DMS53 (cell line): ENCODE measurements around the gene CLCF1.
"Not testable (repeated sequence)": the region's sequence is repeated elsewhere in the genome, so short reads cannot be mapped to it uniquely, and the experiment has no call there.

ENCODE experiments used
- DNase-seq: peaks from one replicate; lab custom pipeline; 2025; lab: John Stamatoyannopoulos, UW

CLCF1 gene

DNA sequence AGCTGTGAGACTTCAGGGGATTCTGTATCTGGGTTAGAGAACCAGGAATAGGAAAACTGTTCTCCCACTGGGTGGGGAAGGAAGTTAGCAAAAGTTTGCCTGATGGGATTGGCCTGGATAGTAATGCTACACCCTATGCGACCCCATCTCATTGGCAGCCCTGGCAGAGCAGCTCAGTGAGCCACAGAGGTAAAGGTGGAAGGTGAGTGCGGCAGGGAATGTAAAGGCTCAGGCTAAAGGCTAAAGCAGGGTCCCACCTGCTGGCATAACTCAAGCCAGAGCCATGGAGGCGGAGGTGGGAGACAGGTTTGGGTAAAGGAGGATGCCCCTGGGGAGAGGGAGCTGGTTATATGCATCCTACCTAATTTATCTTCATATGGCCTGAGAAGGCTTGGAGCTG, 51.3 kb downstream of the CLCF1 start:
- DNase-seq = no peak

DNA sequence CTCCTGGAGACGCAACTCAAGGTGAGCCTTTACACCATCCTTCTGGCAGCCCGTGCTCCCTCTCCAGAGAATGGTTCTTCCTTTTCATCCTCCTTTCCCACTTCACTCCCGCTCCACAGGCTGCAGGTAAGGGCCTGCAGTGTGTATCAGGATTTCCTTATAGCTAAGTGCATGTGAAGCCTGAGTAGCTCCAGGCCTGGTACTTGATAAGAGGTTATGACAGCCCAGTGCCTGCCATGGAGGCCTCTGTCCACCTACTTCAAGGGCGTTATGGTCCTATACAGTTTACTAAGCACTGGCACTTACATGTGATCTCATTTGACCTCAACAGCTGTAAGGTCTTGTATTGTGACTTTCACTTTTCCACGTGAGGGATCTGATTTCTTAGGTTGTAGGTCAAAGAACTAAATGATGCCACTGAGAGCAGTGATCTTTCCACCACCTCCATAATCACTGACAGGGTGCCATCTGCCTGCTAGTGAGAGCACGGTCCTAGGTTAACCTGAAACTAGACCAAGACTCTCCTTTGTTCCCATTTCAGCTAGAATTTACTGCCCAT, 52.0 kb downstream of the CLCF1 start:
- DNase-seq = no peak

DNA sequence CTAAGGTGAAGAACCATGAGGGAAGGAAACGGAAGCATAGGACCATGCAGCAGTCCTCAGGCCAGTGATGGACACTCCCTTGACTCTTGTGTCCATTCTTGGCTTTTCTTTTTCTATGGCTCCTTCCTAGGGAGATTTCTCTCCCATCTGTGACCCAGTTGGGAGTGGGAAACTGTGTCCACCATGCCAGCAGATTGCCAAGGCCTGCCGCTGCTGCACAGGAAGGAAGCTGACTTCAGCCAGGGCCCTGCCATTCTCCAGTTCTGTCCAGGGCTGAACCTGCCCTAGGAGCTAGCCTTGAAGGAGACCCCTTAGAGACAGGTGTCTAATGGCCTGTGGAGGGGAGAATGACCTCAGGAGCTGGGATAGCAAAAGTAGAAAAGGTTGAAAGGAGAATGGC, 52.7 kb downstream of the CLCF1 start:
- no peak for DNase-seq

DNA sequence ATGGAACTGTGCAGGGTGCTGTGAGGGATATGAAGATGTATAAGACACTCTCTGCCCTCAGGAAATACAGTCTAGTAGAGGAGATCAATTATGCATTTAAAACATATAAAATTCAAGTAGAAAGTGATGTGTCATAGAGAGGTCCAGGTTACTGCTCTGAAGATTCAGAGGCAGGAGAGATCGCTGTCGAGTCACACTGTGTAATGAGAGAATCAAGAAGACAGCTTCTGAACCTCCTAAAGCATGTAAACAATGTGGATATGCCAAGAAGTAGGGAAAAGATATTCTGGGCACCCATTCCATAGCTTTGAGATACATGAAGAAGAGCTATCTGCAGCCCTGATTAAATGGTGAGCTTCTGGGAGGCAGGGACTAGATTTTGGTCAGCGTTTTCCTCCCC, 53.4 kb downstream of the CLCF1 start:
- no peak for DNase-seq

DNA sequence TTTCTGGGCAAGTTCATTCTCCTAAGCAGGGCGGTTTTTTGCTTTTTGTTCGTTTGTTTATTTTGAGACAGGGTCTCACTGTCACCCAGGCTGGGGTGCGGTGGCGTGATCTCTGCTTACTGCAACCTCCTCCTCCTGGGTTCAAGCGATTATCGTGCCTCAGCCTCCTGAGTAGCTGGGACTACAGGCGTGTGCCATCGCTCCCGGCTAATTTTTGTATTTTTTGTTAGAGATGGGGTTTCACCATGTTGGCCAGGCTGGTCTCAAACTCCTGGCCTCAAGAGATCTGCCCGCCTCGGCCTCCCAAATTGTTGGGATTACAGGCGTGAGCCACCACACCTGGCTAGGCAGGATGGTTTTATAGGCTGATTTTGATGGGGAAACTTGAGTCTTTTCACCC, 54.5 kb downstream of the CLCF1 start:
- not testable (repeated sequence) for DNase-seq

DNA sequence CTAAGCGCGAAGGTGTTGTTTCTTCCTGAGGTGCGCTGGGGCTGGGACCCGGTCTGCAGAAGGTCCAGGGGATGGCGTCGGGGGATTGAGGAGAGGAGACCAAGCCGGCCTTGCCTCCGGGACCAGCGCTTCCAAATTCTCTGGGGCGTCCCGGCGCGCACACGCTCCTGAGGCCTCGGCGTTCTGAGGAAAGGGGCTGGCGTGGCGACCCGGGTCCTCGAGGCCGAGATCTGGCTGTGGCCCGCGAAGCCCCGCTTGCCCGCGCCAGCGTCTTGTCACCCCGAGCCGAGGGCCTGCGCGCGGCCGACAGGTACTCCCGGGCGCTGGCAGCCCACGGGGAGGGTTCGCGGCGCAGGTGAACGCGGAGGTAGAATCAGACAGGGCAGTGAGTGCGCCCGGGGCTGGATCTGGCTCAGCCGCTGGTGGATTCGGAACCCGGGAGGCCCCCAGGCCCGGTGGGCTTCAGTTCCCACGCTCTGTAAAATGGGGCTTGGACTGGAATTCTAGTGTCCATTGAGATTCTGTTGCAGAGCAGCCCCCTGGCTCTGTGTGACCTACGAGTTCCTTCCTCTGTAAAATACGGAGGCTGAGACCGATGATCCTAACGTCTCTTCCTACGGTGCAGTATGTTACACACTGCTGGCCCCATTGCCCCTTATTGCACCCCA, 55.4 kb downstream of the CLCF1 start:
- DNase-seq = peak; percentile 88

DNA sequence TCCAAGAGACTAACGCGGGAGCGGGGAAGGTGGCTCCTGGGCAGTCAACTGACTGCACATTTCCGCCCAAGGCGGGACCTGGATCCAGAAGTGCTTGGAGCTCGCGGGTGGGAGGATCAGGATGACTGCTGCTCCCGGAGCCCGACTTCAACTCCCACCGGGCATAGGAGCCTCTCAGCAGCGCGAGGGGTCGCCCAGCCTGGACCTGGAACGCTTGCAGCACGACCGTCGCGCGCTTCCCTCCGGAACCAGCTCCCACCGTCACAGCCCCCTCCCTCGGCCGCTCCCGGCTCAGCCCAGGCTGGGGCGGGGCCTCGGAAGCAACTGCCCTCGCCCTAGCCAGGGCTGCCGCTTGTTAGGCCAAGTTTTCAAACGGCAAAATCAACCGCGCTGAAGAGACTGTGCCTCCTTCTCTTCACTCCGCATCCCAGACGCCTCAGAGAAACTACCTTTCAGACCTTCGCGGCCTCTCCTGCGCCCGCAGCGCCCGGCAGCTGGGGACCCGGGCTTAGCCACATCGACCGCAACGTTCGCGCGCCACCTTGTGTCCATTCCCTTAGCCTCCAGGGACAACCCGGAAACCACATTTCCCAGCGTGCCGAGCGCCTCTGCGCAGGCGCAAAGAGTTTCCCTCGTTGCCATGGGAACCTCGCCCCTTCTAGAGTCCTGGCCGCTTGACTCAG, 56.1 kb downstream of the CLCF1 start:
- DNase-seq = peak; percentile 99

DNA sequence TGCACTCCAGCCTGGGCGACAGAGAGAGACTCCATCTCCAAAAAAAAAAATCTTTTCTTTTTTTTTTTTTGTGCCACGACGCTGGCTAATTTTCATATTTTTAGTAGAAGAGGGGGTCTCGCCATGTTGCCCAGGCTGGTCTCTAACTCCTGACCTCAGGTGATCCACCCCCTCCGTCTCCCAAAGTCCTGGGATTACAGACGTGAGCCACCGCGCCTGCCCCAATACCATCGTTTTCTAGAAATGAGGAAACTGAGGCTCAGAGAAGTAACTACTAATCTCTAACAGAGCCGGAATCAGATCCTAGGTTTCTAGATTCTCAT, 56.6 kb downstream of the CLCF1 start:
- no peak for DNase-seq

DNA sequence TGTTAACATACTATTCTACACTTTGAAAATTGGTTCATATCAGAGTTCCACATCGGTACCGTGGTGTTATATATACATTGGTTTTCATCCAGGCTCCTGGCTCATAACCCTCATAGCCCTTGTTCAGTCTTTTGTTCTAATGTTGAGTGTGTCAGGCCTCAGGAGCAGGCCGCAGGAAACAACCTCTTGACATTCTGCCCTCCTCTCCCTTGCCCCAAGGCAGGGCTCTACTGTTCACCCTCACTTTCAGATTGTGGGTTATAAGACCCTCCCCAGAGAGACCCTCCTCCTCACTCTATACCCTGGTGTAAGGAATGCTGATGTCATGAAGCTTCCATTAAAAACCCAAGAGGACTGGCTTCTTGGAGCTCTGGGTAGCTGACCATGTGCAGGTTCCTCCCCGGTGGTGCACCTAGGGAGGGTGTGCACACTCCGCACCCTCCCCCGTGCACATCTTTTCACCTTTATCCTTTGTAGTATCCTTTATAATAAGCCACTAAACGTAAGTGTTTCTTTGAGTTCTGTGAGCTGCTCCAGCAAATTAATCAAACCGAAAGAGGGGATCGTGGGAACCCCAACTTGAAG, 58.0 kb downstream of the CLCF1 start:
- peak; percentile 54 for DNase-seq

DNA sequence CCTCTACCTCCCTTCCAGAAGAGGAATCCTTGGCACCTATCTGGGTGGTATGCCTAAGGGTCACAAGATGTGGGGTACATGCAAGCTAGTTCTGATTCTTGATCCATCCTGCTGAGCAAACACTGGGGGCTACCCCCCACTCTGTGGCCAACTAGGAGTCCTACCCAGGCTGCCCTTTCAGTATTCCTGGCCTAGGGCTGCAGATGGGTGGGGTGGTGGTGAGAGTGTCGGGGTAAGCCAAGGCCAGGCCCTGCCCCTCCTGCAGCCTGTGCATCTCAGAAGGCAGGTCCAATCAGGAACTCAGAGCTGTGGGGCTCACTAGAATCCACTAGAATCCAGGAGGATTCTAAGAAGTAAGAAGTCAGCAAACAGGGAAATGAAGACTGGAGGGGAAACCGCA, 59.2 kb downstream of the CLCF1 start:
- no peak for DNase-seq
